GM20431 (cell line): ENCODE data around the gene BANP.
"Not testable (repeated sequence)": the region's sequence is repeated elsewhere in the genome, so short reads cannot be mapped to it uniquely, and the experiment has no call there.

Experiments
- in situ Hi-C: fragments of 300-500 bp; cut with MseI, MboI; formaldehyde crosslinking; loops from one replicate; pipeline ENCODE4 v1.15.0; 2020; ENCODE audit warnings: low sequenced_read_pairs; ENCODE audit not compliant: unreplicated experiment

The BANP gene

DNA sequence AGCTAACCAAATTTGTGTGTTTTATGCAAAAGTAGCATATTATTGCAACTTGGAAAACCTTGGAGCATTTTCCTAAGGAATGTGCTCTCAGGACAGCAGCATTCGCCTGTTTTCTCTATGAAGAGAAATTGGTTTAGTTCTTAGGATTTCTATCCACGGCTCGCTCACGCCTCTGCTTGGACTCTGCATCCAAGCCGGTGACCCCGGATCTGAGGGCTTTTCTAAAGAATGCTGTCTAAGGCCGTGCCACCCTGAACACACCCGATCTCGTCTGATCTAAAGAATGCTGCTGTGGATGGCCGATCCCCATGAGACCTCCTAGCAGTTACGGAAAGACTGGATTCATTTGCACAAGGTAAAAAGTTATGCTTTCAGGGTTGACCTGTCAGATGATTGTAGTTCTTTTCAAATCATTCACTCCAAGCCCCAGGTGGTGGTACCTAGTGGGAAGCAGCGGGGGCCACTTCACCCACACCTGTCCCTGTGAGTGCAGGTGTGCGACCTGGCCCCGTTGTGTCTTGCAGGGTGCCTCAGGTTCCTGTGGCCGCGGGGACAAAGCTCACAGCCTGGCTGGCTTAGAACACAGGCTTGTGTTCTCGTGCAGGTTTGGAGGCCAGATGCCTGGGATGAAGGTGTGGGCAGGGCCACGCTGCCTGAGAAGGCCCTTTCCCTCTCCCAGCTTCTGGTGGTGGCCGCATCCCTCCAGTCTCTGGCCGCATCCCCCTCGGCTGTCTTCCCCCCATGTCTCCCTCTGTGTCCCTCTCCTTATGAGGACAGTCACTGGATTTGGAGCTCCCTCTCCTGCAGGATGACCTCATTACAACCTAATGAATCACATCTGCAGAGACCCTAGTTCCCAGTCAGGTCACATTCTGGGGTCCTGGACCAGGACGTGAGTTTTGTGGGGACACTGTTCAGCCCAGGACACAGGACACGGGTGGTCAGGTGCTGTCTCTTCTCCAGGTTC, 71.1 kb downstream of the BANP start:
- in situ Hi-C loops, result no loop called here

DNA sequence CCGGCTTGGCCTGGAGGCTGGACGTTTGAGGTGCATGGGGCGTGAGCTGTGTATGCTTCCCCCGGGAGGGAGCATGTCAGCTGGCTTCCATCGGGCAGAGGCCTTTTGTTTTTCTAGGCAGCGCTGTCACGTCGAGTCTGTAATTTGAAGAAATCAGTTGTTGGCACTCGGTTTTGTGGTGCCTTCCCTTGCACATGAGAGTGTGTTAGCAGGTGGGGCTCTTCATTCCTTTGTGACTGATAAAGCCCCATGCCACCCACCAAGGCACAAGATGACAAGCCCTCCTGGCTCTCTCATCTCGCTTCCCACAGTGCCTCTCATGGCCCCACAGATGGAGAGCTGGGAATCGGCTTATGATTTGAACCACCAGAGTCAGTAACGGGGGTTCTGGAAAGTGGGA, 72.1 kb downstream of the BANP start:
- in situ Hi-C loops, result no loop called here

DNA sequence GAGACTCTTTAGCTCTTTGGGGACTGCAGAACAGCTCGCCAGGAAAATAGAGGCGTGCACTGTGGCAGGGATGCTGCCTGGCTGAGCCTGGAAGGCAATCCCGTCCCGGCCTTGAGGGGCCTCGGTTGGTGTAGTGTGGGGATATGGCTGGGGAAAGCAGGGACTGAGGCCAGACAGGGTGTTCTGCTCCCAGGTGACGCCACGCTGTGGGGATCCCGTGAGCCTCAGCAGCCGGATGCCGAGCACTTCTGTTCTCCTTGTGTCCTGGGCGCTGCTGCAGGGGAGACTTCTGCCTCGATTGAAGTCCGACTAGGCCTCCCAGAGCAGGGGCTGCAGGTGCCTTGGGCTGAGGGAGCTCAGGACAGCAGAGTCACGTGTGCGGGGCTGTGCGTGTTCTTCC, 72.6 kb downstream of the BANP start:
- in situ Hi-C loops, result no loop called here

DNA sequence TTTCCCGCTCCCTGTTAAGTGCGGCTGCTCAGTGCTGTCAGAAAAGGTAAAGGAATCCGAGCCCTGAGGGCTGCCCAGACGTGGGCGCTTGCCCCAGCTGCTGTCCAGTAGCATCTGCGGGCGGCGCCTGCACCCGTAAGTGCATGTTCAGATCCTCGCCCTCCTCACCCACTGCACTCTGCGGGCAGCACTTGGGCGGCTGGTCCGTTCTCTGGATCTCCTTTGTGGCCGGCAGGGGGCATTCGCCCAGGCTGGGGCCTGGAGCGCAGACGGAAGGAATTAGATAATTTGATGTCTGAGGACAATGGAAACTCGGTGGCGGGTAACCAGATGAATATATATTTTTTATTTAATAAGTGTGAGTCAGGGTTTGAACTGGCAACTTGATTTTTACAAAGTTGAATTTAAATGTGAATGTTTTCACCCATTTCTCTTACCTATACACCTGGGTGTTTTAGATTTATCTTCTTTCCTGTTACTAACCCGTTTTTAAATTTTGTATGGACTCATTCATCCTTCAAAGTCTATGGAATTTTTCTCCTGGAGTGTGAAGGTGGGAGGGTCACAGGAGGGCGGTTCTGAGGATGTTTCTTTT, 73.4 kb downstream of the BANP start:
- in situ Hi-C loops, result not testable (repeated sequence)

DNA sequence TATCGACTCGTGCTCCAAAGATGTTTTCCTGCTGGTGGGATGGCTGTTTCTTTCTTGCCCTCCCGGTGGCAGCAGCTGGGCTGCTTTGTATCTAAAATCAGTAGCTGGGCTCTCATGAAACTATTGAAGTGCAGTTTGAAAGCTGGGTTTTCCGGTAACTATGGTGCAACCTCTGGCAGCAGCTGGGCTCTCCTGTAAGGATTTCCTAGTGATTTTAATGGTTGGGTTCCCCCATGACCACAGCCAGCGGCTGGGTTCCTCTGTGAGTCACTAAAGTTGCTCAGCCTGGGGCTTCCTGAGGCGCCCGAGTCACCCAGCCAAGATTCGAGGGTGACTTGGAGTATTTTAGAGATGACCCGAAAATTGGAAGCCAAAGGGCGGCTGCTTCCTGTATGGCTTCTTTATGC, 73.9 kb downstream of the BANP start:
- in situ Hi-C loops, result not testable (repeated sequence)

DNA sequence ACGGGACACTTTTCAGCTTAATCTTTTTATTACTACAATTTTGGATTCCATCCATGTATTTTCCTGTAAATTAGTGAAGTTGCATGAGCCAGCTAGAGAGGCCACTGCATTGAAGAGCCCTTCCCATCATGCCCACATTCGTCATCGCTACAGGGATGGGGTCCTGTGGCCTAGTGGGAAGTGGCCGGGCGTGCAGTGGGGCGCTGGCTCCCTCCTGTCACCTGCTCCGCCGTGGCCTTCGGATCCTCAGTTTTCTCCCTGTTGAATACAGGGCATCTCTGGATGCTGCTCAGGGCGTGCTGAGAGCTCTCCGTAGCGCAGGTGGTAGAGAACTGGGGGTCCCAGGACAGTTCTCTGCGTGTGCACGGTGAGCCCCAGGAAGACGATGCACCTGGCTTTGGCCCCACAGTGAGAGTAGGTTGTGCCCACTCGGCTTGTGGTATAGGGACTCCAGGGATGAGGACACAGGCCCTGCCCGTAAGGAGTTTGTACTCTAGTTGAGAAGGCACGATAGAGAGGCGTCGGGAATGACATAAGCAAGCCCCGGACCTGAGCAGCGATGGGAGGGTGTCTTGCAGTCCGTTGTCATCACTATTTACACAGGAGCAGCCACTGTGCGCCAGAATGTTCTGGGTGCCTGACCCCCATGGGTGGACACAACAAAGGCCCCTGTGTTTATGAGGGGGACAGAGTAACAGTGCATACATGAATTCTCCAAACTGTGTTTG, 74.8 kb downstream of the BANP start:
- in situ Hi-C loops, result not testable (repeated sequence)

DNA sequence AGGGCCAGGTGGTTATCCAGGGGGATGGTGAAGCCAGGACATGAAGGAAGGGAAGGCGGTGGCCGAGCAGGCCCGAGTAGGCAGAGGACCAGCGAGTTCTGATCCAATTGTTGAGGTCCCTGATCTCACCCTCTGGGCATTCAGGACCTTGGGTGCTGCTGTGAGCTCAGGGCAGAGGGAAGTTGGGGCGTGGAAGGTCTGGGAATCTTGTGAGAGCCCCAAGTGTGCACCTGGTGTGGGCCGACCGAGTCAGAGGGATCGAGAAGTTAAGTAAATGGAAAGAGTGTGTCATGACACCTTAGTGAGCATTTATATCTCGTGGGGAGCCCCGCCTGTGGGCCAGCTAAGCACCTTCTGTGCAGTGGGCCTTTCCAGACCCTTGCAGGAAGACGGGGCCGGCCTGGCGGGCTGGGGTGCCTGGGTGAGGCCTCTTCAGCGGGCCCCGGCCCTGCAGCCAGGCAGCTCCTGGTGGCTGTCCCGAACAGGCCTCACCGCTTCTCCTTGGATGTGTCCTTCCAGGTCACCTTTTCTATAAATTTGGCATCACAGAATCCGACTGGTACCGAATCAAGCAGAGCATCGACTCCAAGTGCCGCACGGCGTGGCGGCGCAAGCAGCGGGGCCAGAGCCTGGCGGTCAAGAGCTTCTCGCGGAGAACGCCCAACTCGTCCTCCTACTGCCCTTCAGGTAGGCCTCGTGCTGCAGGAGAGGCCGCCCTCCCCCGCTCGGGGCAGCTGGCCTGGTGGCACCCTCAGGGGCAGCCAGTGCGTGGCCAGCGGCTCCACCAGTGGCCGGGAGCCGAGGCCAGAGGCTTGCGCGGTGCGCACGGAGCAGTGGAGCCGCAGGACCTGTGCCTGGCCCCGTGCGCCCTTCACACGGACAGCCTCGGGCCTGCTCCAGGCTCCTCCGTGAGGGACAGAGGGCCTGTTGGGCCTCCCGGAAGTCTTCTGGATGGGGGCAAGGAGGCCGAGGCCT, 76.0 kb downstream of the BANP start:
- in situ Hi-C loops, result no loop called here

DNA sequence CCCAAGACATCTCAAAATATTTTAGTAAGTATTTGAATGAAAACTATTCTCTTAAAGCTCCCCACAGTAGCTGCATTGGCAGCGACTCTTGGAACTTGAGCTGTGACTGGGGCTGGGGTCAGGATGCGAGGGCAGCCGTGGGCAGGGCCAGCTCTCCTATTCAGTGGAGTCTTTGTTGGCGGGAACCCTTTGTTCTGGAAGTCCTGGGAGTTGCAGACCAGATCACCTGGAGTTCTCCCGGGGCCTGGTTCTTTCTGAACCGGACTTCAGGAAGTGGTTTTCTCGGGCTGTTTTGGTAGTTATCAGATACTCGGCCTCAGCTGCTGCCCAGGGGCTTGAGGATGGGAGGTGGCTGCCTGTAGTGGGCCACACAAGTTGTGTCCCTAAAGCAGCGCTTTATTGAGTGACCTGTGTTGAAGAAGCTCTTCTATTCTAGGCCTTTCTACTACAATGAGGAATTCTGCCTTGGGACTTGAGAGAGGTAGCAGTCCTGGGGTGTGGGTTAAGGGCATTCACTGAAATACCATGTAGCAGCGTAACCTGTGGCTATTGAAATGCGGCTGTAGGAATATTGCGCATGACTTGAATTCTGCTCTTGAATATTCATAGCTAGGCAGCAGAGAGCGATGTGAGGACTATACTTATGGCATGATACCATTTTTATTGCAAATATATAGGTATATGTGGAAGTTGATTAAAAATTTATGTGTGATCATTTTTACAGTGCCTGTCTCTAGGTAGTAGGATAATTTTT, 77.1 kb downstream of the BANP start:
- in situ Hi-C loops, result not testable (repeated sequence)

DNA sequence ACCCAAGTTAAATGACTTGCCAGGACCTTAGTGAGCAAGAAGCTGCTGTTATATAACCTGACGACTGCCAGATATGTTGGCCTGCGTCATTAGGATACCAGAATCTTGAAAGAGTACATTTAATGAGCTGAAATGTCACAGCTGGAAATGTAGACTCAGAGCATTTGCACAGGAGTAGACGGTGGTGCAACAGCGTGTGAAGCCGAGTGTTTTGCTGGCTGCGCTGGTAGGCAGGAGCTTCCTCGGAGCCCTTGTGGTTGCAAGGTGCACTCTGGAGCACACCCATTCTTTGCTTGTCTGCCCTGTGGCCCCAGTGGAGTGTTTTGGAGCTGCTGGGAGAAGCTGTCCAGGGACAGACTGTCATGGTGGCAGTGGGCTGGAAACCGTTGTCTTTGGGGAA, 79.3 kb downstream of the BANP start:
- in situ Hi-C loops, result no loop called here

DNA sequence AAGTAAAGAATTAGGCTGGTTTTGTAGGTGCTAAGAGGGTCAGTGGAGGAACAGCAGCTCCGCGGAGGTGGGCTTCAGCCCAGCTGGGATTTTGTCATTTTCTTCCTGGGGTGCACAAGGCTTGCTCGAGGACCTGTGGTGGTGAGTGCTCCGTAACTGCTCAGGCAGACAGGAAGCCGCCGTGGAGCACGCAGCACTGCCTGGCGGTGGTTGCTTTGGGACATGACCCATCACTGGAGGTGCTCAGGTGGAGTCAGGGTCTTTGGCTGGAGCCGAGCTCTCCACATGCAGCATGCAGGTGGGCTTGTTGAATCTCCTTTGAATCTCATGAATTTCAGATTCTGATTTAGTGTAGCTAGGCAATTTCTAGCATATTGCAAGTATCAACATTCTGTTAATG, 79.7 kb downstream of the BANP start:
- in situ Hi-C loops, result not testable (repeated sequence)

DNA sequence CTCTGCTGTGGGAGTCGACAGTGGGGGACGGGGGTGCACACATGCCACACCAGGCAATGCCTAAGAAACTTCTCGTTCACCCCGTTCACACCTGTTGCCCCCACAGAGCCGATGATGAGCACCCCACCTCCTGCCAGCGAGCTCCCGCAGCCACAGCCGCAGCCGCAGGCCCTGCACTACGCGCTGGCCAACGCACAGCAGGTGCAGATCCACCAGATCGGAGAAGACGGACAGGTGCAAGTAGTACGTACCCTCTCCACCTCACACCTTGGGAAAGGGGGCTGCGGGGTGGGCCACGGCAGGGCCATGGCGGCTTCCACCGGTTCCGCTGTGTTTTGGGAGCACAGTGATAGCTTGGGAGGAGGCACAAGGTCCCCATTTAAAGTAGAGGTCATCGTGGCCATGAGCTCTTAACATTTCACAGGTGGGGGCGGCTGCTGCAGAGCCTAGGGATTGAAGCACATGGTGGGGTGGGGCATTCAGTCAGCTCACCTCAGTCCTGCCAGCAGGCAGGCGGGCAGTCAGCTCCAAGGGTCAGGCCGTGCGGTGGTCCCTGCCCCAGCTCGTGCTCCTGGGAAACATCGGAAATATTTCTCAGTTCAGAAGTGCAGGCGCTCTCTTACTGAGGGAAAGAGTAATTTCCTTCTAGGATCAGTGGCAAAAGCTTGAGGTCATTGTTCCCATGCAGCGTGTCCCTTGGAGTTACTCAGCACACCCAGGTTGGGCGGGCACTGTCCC, 81.9 kb downstream of the BANP start:
- in situ Hi-C loops, result not testable (repeated sequence)

DNA sequence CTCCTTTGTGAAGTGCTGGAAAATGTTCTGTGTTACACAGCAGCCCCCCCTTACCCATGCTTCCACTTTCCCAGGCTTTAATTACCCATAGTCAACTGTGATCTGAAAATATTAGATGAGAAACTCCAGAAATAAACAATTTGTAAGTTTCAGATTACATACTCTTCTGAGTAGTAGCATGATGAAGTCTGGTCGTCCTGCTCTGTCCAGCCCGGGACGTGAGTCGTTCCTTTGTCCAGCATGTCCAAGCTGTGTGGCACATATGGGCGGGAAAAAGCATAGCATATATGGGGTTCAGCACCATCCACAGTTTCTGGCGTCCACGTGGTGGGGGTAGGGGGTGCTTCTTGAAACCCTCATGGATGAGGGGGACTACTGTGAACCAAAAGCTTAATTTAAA, 83.5 kb downstream of the BANP start:
- in situ Hi-C loops, result no loop called here

DNA sequence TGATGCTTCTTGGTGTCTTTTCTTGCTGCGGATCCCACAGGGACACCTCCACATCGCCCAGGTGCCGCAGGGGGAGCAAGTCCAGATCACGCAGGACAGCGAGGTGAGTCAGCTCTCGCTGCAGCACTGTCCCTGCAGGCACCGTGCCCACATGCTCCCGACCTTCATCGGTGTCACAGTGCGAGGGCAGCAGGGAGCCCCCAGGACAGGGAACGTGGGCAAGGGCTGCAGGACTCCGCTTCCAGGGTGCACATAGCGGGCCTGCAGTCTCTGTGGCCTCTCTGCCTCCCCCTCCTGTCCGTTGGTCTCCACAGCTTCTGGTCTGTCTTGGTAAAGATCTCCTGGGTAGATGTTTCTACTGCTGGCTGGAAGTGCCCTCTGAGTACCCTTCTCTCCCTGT, 84.1 kb downstream of the BANP start:
- in situ Hi-C loops, result no loop called here

DNA sequence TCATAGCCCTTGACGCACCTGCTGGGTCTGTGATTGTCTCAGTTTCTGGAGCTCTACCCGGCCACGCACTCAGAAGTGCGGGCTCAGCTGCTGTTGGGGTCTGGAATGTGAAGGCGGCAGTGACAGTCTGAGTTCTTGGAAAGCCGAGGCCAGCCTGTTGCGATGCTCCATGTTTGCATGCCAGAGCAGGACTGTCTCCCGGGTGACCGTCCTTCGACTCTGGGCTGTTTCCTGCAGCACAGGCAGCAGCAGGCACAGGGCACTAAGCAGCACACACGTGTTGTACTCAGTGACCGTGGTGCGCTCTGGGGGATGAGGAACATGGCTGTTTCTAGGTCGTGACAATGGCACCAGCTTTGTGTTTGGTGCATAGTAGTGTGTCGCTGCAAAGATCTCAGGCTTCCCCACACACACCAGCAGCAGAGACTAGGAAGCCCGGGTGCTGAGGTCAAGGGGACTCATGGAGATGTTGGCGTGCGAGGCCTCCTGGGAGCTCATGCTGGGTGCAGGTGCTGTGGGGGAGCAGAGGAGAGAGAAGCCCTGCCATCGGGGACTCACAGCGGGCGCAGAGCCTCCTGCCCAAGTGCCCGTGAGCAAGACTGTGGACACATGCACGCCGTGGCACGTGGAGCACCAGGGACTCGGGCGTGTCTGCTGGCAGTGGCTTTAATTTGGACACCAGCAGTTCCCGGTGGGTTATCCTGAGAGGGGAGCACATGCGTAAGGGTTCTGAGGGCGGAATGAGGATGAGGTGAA, 84.8 kb downstream of the BANP start:
- in situ Hi-C loops, result not testable (repeated sequence)

DNA sequence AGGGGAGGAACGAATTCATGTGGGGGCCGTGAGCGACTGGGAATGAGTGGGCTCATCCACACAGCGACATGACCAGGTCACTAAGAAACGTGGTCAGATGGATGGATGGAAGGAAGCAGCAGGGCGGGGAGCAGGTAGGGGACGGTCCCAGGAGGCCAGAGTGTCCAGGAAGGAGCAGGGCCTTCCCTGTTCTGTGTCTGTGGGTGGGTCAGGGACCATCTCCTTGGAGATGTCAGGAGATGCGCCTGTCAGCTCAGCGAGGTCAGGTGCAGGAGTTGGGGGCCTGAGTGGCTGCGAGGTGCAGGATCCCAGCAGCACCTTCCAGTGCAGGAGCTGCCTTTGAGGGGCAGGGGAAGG, 85.4 kb downstream of the BANP start:
- in situ Hi-C loops, result not testable (repeated sequence)

DNA sequence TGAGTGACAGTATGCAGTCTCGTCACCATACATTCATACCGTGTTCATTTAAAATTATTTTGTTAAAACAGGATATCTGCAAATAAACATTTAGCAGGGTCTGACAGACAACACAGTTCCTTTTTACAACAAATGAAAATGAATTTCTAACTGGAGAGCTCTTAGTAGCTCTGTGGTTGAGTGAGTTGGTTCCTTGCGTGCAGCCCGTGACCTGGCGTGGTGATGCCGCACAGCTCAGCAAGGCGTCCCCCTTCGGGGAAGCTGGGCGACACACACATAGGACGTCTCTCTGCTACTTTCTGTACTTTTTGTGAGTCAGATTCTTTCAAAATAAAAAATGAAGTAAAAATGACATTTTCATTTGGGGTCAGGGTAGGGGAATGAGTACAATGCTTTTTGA, 86.1 kb downstream of the BANP start:
- in situ Hi-C loops, result not testable (repeated sequence)

DNA sequence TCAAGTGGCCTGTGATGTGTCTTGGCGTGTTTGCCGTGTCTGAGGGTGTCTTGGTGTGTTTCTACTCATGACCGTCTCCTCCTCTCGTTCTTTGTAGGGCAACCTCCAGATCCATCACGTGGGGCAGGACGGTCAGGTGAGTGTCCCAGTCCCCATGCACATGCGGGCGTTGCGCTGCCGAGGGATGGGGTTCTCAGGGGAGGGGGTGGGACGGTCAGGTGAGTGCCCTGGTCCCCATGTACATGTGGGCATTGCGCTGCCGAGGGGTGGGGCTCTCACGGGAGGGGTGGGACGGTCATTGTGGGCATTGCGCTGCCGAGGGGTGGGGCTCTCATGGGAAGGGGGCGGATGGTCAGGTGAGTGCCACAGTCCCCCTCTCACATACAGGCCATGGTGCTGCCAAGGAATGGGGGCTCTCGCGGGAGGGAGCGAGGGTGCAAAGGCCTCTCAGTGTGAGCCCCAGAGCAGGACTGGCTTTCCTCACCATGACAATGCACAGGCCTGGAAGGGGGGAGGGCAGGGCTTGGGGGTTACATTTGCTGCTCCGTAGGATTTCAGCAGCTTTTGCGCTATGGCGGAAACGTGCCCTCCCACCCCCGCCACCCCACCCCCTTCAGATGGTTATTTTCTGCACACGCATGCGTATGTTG, 86.8 kb downstream of the BANP start:
- in situ Hi-C loops, result not testable (repeated sequence)
